ENCODE results near the gene FAM3C. TPM values are rescaled to one million over a fixed set of nuclear protein-coding genes. Genes with fewer than 3 reads are reported as not detected.

Gene FAM3C
- total and polyA plus RNA-seq, 2 experiments from 2014 or later = 33.9 to 60.3 TPM

DNA sequence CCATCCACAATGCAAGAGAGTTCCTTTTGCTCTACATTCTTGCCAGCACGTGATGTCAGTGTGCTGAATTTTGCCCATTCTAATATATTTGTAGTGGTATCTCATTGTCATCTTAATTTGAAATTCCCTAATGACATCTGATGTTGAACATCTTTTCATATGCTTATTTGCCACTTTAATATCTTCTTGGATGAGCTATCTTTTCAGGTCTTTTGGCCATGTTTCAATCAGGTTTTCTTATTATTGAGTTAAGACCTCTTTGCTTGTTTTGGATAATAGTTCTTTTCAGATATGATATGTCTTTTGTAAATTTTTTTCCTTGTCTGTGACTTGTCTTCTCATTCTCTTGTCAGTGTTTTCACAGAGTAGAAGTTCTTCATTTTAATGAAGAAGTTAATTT is 20.4 kb upstream of the FAM3C start (continued):
- TF ChIP-seq, protein P1, sequence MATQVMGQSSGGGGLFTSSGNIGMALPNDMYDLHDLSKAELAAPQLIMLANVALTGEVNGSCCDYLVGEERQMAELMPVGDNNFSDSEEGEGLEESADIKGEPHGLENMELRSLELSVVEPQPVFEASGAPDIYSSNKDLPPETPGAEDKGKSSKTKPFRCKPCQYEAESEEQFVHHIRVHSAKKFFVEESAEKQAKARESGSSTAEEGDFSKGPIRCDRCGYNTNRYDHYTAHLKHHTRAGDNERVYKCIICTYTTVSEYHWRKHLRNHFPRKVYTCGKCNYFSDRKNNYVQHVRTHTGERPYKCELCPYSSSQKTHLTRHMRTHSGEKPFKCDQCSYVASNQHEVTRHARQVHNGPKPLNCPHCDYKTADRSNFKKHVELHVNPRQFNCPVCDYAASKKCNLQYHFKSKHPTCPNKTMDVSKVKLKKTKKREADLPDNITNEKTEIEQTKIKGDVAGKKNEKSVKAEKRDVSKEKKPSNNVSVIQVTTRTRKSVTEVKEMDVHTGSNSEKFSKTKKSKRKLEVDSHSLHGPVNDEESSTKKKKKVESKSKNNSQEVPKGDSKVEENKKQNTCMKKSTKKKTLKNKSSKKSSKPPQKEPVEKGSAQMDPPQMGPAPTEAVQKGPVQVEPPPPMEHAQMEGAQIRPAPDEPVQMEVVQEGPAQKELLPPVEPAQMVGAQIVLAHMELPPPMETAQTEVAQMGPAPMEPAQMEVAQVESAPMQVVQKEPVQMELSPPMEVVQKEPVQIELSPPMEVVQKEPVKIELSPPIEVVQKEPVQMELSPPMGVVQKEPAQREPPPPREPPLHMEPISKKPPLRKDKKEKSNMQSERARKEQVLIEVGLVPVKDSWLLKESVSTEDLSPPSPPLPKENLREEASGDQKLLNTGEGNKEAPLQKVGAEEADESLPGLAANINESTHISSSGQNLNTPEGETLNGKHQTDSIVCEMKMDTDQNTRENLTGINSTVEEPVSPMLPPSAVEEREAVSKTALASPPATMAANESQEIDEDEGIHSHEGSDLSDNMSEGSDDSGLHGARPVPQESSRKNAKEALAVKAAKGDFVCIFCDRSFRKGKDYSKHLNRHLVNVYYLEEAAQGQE (IDR thresholded peaks at IDR 0.05; ENCODE audit: unreplicated experiment) = no peak

DNA sequence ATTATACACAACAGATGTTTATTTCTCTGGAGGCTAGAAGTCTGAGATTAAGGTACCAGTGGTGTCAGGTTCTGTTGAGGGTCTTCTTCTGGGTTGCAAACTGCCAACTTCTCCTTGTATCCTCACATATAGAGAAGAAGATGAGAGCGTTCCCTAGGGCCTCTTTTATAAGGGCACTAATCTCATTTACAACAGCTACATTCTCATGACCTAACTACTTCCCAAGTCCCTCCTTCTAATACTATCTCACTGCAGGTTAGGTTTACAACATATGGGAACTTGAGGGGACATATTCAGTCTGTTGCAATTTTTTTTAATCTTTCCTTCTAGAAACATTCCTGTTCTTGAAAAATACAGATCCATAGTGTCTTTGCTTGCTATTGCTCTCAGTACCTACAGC is 18.3 kb upstream of the FAM3C start:
- Mint-ChIP-seq H3K4me3 (no peak overlapping the region), H3K27me3 (ENCODE audit: insufficient read depth, low read depth, poor library complexity) (no peaks in the 10 kb centered on the region), H3K9me3 (no peaks in the 10 kb centered on the region), H3K4me1 (peaks cover 8% of the 10 kb centered on the region; the same call in 2 of the 3 replicates), H3K36me3 (ENCODE audit: low read depth) (no peaks in the 10 kb centered on the region), H3K27ac (no peak overlapping the region)
- TF ChIP-seq, protein P2, sequence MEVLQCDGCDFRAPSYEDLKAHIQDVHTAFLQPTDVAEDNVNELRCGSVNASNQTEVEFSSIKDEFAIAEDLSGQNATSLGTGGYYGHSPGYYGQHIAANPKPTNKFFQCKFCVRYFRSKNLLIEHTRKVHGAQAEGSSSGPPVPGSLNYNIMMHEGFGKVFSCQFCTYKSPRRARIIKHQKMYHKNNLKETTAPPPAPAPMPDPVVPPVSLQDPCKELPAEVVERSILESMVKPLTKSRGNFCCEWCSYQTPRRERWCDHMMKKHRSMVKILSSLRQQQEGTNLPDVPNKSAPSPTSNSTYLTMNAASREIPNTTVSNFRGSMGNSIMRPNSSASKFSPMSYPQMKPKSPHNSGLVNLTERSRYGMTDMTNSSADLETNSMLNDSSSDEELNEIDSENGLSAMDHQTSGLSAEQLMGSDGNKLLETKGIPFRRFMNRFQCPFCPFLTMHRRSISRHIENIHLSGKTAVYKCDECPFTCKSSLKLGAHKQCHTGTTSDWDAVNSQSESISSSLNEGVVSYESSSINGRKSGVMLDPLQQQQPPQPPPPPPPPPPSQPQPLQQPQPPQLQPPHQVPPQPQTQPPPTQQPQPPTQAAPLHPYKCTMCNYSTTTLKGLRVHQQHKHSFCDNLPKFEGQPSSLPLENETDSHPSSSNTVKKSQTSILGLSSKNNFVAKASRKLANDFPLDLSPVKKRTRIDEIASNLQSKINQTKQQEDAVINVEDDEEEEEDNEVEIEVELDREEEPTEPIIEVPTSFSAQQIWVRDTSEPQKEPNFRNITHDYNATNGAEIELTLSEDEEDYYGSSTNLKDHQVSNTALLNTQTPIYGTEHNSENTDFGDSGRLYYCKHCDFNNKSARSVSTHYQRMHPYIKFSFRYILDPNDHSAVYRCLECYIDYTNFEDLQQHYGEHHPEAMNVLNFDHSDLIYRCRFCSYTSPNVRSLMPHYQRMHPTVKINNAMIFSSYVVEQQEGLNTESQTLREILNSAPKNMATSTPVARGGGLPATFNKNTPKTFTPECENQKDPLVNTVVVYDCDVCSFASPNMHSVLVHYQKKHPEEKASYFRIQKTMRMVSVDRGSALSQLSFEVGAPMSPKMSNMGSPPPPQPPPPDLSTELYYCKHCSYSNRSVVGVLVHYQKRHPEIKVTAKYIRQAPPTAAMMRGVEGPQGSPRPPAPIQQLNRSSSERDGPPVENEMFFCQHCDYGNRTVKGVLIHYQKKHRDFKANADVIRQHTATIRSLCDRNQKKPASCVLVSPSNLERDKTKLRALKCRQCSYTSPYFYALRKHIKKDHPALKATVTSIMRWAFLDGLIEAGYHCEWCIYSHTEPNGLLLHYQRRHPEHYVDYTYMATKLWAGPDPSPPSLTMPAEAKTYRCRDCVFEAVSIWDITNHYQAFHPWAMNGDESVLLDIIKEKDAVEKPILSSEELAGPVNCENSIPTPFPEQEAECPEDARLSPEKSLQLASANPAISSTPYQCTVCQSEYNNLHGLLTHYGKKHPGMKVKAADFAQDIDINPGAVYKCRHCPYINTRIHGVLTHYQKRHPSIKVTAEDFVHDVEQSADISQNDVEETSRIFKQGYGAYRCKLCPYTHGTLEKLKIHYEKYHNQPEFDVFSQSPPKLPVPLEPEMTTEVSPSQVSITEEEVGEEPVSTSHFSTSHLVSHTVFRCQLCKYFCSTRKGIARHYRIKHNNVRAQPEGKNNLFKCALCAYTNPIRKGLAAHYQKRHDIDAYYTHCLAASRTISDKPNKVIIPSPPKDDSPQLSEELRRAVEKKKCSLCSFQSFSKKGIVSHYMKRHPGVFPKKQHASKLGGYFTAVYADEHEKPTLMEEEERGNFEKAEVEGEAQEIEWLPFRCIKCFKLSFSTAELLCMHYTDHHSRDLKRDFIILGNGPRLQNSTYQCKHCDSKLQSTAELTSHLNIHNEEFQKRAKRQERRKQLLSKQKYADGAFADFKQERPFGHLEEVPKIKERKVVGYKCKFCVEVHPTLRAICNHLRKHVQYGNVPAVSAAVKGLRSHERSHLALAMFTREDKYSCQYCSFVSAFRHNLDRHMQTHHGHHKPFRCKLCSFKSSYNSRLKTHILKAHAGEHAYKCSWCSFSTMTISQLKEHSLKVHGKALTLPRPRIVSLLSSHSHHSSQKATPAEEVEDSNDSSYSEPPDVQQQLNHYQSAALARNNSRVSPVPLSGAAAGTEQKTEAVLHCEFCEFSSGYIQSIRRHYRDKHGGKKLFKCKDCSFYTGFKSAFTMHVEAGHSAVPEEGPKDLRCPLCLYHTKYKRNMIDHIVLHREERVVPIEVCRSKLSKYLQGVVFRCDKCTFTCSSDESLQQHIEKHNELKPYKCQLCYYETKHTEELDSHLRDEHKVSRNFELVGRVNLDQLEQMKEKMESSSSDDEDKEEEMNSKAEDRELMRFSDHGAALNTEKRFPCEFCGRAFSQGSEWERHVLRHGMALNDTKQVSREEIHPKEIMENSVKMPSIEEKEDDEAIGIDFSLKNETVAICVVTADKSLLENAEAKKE (CRISPR knock-in tag; IDR thresholded peaks at IDR 0.05) = no peak
- TF ChIP-seq EZH2phosphoT487 (IDR thresholded peaks at IDR 0.05; ENCODE audit: unreplicated experiment) (no peak), ZNF331 (CRISPR knock-in tag; IDR thresholded peaks at IDR 0.05; ENCODE audit: low read depth) (no peak), ZNF114 (CRISPR knock-in tag; IDR thresholded peaks at IDR 0.05) (no peak), STAT1 (IDR thresholded peaks at IDR 0.05; ENCODE audit: unreplicated experiment) (no peak)
- Histone ChIP-seq H3K27me3 (ENCODE audit: insufficient read depth) (no peaks in the 10 kb centered on the region), H3K4me1 (ENCODE audit: insufficient read depth) (peaks cover 5% of the 10 kb centered on the region), H3K27ac (ENCODE audit: low read depth) (no peak overlapping the region), H3K79me2 (replicated peaks; ENCODE audit: insufficient read depth) (no peaks in the 10 kb centered on the region), H4K20me1 (replicated peaks; ENCODE audit: insufficient read depth) (no peaks in the 10 kb centered on the region), H3K4me2 (no peak overlapping the region), H3K4me3 (no peak overlapping the region), H3F3A (replicated peaks; ENCODE audit: low read depth) (no peaks in the 10 kb centered on the region), H3K36me3 (ENCODE audit: insufficient read depth) (no peaks in the 10 kb centered on the region), H3K9me2 (ENCODE audit: insufficient read depth) (0 out of 2 replicates have a peak, but pooled peaks cover 4% of the 10 kb centered on the region), H2AFZ (no peak overlapping the region)
- ATAC-seq (no peak), DNase-seq (ENCODE audit: low spot score) (no peak)

Data from GM23338 (cell line).